ENCODE results near the gene SCRT2.

GRCh38 chr20:697826-698225 is 22.2 kb upstream of the SCRT2 start:
- no peak for TF ChIP-seq CTCF (IDR thresholded peaks at IDR 0.05)
- no peak for TF ChIP-seq POLR2A (IDR thresholded peaks at IDR 0.05)
- TF ChIP-seq EP300 (IDR thresholded peaks at IDR 0.05) = no peak
